ENCODE data around the gene BCL3. TPM values are rescaled to one million over a fixed set of nuclear protein-coding genes. Genes with fewer than 3 reads are reported as not detected.

BCL3 gene
- total and polyA plus RNA-seq, 2 experiments from 2014 or later: 11.3 to 24.6 TPM

GRCh38 chr19:44772959-44773358 is 24.5 kb downstream of the BCL3 start:
- Histone ChIP-seq H3K36me3 (ENCODE audit: low read depth) (no peaks in the 10 kb centered on the region), H3K9me3 (ENCODE audit: low read depth) (no peaks in the 10 kb centered on the region), H3K27ac (no peak overlapping the region), H3K9me2 (ENCODE audit: insufficient read depth) (no peaks in the 10 kb centered on the region), H3F3A (ENCODE audit: insufficient read depth) (peaks cover 17% of the 10 kb centered on the region), H3K4me1 (ENCODE audit: insufficient read depth) (peaks cover 19% of the 10 kb centered on the region), H2AFZ (no peak overlapping the region), H3K27me3 (replicated peaks; ENCODE audit: insufficient read depth) (no peaks in the 10 kb centered on the region), H3K4me3 (no peak overlapping the region), H3K79me2 (ENCODE audit: insufficient read depth) (no peaks in the 10 kb centered on the region), H3K9ac (no peak overlapping the region), H4K20me1 (ENCODE audit: insufficient read depth) (no peaks in the 10 kb centered on the region), H3K4me2 (ENCODE audit: unreplicated experiment) (no peak overlapping the region)
- WGBS, 2 experiments (ENCODE audit: low coverage in 1 of 2, low lambda C conversion rate in 2 of 2, missing lambda C conversion rate in 2 of 2): 52 to 60% methylated on average over 3 of the region's 3 CpGs
- in situ Hi-C loops (cut with MboI): no loop called here
- no peak for DNase-seq
- TF ChIP-seq EZH2 (IDR thresholded peaks at IDR 0.05; ENCODE audit: insufficient read depth, poor library complexity, severe bottlenecking): no peak
- TF ChIP-seq EZH2phosphoT487 (IDR thresholded peaks at IDR 0.05; ENCODE audit: insufficient read depth, low read depth): no peak

- Histone ChIP-seq H3K4me1 (ENCODE audit: insufficient read depth) (peaks cover 19% of the 10 kb centered on the region), H3K9ac (no peak overlapping the region), H2AFZ (no peak overlapping the region), H3K79me2 (ENCODE audit: insufficient read depth) (no peaks in the 10 kb centered on the region), H3K4me2 (ENCODE audit: unreplicated experiment) (no peak overlapping the region), H3K36me3 (ENCODE audit: low read depth) (no peaks in the 10 kb centered on the region), H3K9me3 (ENCODE audit: low read depth) (no peaks in the 10 kb centered on the region), H4K20me1 (ENCODE audit: insufficient read depth) (no peaks in the 10 kb centered on the region), H3K27ac (no peak overlapping the region), H3F3A (ENCODE audit: insufficient read depth) (peaks cover 5% of the 10 kb centered on the region; the same call in 1 of the 2 replicates), H3K9me2 (ENCODE audit: insufficient read depth) (no peaks in the 10 kb centered on the region), H3K27me3 (replicated peaks; ENCODE audit: insufficient read depth) (no peaks in the 10 kb centered on the region), H3K4me3 (no peak overlapping the region)
- 88% methylated on average over 6 of the region's 6 CpGs for WGBS, 2 experiments (ENCODE audit: low coverage in 1 of 2, low lambda C conversion rate in 2 of 2, missing lambda C conversion rate in 2 of 2)
- DNase-seq: no peak
- TF ChIP-seq EZH2phosphoT487 (IDR thresholded peaks at IDR 0.05; ENCODE audit: insufficient read depth, low read depth): no peak
- in situ Hi-C loops (cut with MboI): no loop called here
Observed at GRCh38 chr19:44775676-44776240, 27.2 kb downstream of the BCL3 start.

GRCh38 chr19:44776402-44777096 is 28.0 kb downstream of the BCL3 start:
- in situ Hi-C loops (cut with MboI): no loop called here
- WGBS, 2 experiments (ENCODE audit: low coverage in 1 of 2, low lambda C conversion rate in 2 of 2, missing lambda C conversion rate in 2 of 2): 95 to 97% methylated on average over 23 of the region's 23 CpGs
- Histone ChIP-seq H3F3A (ENCODE audit: insufficient read depth) (peaks cover 5% of the 10 kb centered on the region; the same call in 1 of the 2 replicates), H4K20me1 (ENCODE audit: insufficient read depth) (no peaks in the 10 kb centered on the region), H3K4me1 (ENCODE audit: insufficient read depth) (peaks cover 19% of the 10 kb centered on the region), H3K79me2 (ENCODE audit: insufficient read depth) (no peaks in the 10 kb centered on the region), H3K36me3 (ENCODE audit: low read depth) (no peaks in the 10 kb centered on the region), H3K9me2 (ENCODE audit: insufficient read depth) (no peaks in the 10 kb centered on the region), H3K4me2 (ENCODE audit: unreplicated experiment) (no peak overlapping the region), H3K27ac (no peak overlapping the region), H3K4me3 (no peak overlapping the region), H3K9me3 (ENCODE audit: low read depth) (no peaks in the 10 kb centered on the region), H3K9ac (no peak overlapping the region), H3K27me3 (replicated peaks; ENCODE audit: insufficient read depth) (no peaks in the 10 kb centered on the region), H2AFZ (no peak overlapping the region)
- TF ChIP-seq EZH2phosphoT487 (IDR thresholded peaks at IDR 0.05; ENCODE audit: insufficient read depth, low read depth) (no peak), EZH2 (IDR thresholded peaks at IDR 0.05; ENCODE audit: insufficient read depth, poor library complexity, severe bottlenecking) (no peak)
- DNase-seq: no peak

GRCh38 chr19:44777715-44778347 is 29.3 kb downstream of the BCL3 start, which contains the start of gene CBLC:
CBLC (plus strand) TSS chr19:44777890; CDS start chr19:44777932, 42 bp downstream.
- 12 to 17% methylated on average over 45 to 47 of the region's 47 CpGs for WGBS, 2 experiments (ENCODE audit: low coverage in 1 of 2, low lambda C conversion rate in 2 of 2, missing lambda C conversion rate in 2 of 2)
- Histone ChIP-seq H3K27ac (no peak within 1 kb of the TSS), H3K9me2 (ENCODE audit: insufficient read depth) (no peaks in the 10 kb centered on the region), H4K20me1 (ENCODE audit: insufficient read depth) (no peaks in the 10 kb centered on the region), H3K27me3 (replicated peaks; ENCODE audit: insufficient read depth) (no peaks in the 10 kb centered on the region), H3K9me3 (ENCODE audit: low read depth) (no peaks in the 10 kb centered on the region), H3K4me3 (no peak within 1 kb of the TSS), H3F3A (ENCODE audit: insufficient read depth) (peaks cover 5% of the 10 kb centered on the region; the same call in 1 of the 2 replicates), H3K9ac (no peak within 1 kb of the TSS), H3K36me3 (ENCODE audit: low read depth) (no peaks in the 10 kb centered on the region), H3K4me1 (ENCODE audit: insufficient read depth) (peaks cover 19% of the 10 kb centered on the region), H3K4me2 (ENCODE audit: unreplicated experiment) (no peak within 1 kb of the TSS), H3K79me2 (ENCODE audit: insufficient read depth) (no peaks in the 10 kb centered on the region), H2AFZ (peak within 1 kb of the TSS; percentile 43)
- TF ChIP-seq EZH2 (IDR thresholded peaks at IDR 0.05; ENCODE audit: insufficient read depth, poor library complexity, severe bottlenecking) (no peak), EZH2phosphoT487 (IDR thresholded peaks at IDR 0.05; ENCODE audit: insufficient read depth, low read depth) (no peak)
- DNase-seq: peak; percentile 8
- in situ Hi-C loops (cut with MboI): no loop called here

Data from GM23248 (cell line).